HEK293 (cell line): ENCODE measurements around the gene ZBTB8A.

ENCODE experiments used
- GFI1B ChIP-seq: fragments of 450-650 bp; formaldehyde crosslinking; IDR thresholded peaks from 2 replicates; pipeline ENCODE4 v1.5.1; 2016; ENCODE audit warnings: missing biosample characterization, missing genetic modification characterization
- GLI2 ChIP-seq: fragments of 450-650 bp; formaldehyde crosslinking; IDR thresholded peaks from 2 replicates; pipeline ENCODE4; 2017; ENCODE audit warnings: missing biosample characterization, missing genetic modification characterization, low read depth, borderline replicate concordance
- PATZ1 ChIP-seq: fragments of 450-650 bp; formaldehyde crosslinking; IDR thresholded peaks from 2 replicates; pipeline ENCODE4 v1.5.1; 2016; ENCODE audit warnings: missing biosample characterization, missing genetic modification characterization
- ZBTB1 ChIP-seq: fragments of 450-650 bp; formaldehyde crosslinking; IDR thresholded peaks from 2 replicates; pipeline ENCODE4 v1.5.1; 2016; ENCODE audit warnings: missing biosample characterization, missing genetic modification characterization
- ZBTB11 ChIP-seq: fragments of 450-650 bp; formaldehyde crosslinking; conservative IDR thresholded peaks from 2 replicates; pipeline ENCODE4 v1.5.1; 2016; ENCODE audit warnings: low read depth, missing biosample characterization, missing genetic modification characterization
- ZBTB21 ChIP-seq: fragments of 450-650 bp; formaldehyde crosslinking; IDR thresholded peaks from 2 replicates; pipeline ENCODE4 v1.5.1; 2017; ENCODE audit warnings: missing biosample characterization, missing genetic modification characterization
- ZBTB7A ChIP-seq: fragments of 450-650 bp; formaldehyde crosslinking; IDR thresholded peaks from 2 replicates; pipeline ENCODE4 v1.5.1; 2016; ENCODE audit warnings: low read depth, missing biosample characterization, missing genetic modification characterization
- ZNF132 ChIP-seq: fragments of 450-650 bp; formaldehyde crosslinking; IDR thresholded peaks from 2 replicates; pipeline ENCODE4 v1.5.1; 2017; ENCODE audit warnings: missing biosample characterization, missing genetic modification characterization, borderline replicate concordance
- ZNF169 ChIP-seq: fragments of 450-650 bp; formaldehyde crosslinking; IDR thresholded peaks from 2 replicates; pipeline ENCODE4 v1.5.1; 2016; ENCODE audit warnings: missing biosample characterization, missing genetic modification characterization
- ZNF19 ChIP-seq: fragments of 450-650 bp; formaldehyde crosslinking; IDR thresholded peaks from 2 replicates; pipeline ENCODE4; 2016; ENCODE audit warnings: missing biosample characterization, missing genetic modification characterization, low read depth
- ZNF221 ChIP-seq: fragments of 450-650 bp; formaldehyde crosslinking; IDR thresholded peaks from 2 replicates; pipeline ENCODE4 v1.5.1; 2017; ENCODE audit warnings: missing biosample characterization, missing genetic modification characterization, borderline replicate concordance
- ZNF266 ChIP-seq: fragments of 450-650 bp; formaldehyde crosslinking; IDR thresholded peaks from 2 replicates; pipeline ENCODE4 v1.5.1; 2016; ENCODE audit warnings: missing biosample characterization, missing genetic modification characterization, low read depth
- ZNF37A ChIP-seq: fragments of 450-650 bp; IDR thresholded peaks from 2 replicates; pipeline ENCODE4 v1.5.1; 2018; ENCODE audit warnings: missing biosample characterization, missing genetic modification characterization
- ZNF426 ChIP-seq: fragments of 450-650 bp; formaldehyde crosslinking; IDR thresholded peaks from 2 replicates; pipeline ENCODE4 v1.5.1; 2017; ENCODE audit warnings: missing biosample characterization, missing genetic modification characterization, mild to moderate bottlenecking, inconsistent platforms, moderate library complexity
- ZNF433 ChIP-seq: fragments of 450-650 bp; formaldehyde crosslinking; IDR thresholded peaks from 2 replicates; pipeline ENCODE4 v1.5.1; 2016; ENCODE audit warnings: missing biosample characterization, missing genetic modification characterization, low read depth
- ZNF473 ChIP-seq: fragments of 450-650 bp; formaldehyde crosslinking; IDR thresholded peaks from 2 replicates; pipeline ENCODE4 v1.5.1; 2017; ENCODE audit warnings: missing biosample characterization, missing genetic modification characterization
- ZNF549 ChIP-seq: fragments of 450-650 bp; IDR thresholded peaks from 2 replicates; pipeline ENCODE4 v1.5.1; 2018; ENCODE audit warnings: missing biosample characterization, missing genetic modification characterization, mild to moderate bottlenecking, inconsistent platforms, moderate library complexity
- ZNF558 ChIP-seq: fragments of 450-650 bp; formaldehyde crosslinking; IDR thresholded peaks from 2 replicates; pipeline ENCODE4 v1.5.1; 2016; ENCODE audit warnings: missing biosample characterization, missing genetic modification characterization
- ZNF626 ChIP-seq: fragments of 450-650 bp; sonication (Bioruptor Pico); formaldehyde crosslinking; IDR thresholded peaks from 2 replicates; pipeline ENCODE4 v1.5.1; 2018; ENCODE audit warnings: missing biosample characterization, missing genetic modification characterization, inconsistent platforms
- ZNF664 ChIP-seq: fragments of 450-650 bp; formaldehyde crosslinking; IDR thresholded peaks from 2 replicates; pipeline ENCODE4 v1.5.1; 2016; ENCODE audit warnings: missing biosample characterization, missing genetic modification characterization
- ZNF701 ChIP-seq: fragments of 450-650 bp; formaldehyde crosslinking; IDR thresholded peaks from 2 replicates; pipeline ENCODE4 v1.5.1; 2016; ENCODE audit warnings: missing biosample characterization, missing genetic modification characterization
- ZSCAN4 ChIP-seq: fragments of 450-650 bp; formaldehyde crosslinking; IDR thresholded peaks from 2 replicates; pipeline ENCODE4 v1.5.1; 2017; ENCODE audit warnings: missing biosample characterization, missing genetic modification characterization
- ZXDB ChIP-seq: fragments of 450-650 bp; formaldehyde crosslinking; IDR thresholded peaks from 2 replicates; pipeline ENCODE4 v1.5.1; 2016; ENCODE audit warnings: missing biosample characterization, missing genetic modification characterization
- TF ChIP-seq, protein P1 (sequence below): fragments of 450-650 bp; formaldehyde crosslinking; IDR thresholded peaks from 2 replicates; pipeline ENCODE4 v1.5.1; 2016; ENCODE audit warnings: missing biosample characterization, missing genetic modification characterization, borderline replicate concordance
- TF ChIP-seq, protein P2 (sequence below): fragments of 450-650 bp; formaldehyde crosslinking; IDR thresholded peaks from 2 replicates; pipeline ENCODE4 v1.5.1; 2016; ENCODE audit warnings: missing biosample characterization, missing genetic modification characterization
- TF ChIP-seq, protein P3 (sequence below): fragments of 450-650 bp; formaldehyde crosslinking; IDR thresholded peaks from 2 replicates; pipeline ENCODE4 v1.5.1; 2016; ENCODE audit warnings: missing biosample characterization, missing genetic modification characterization

ZBTB8A gene

GRCh38 chr1:32554288-32554687, 15.1 kb downstream of the ZBTB8A start (continued):
- TF ChIP-seq, protein P1, sequence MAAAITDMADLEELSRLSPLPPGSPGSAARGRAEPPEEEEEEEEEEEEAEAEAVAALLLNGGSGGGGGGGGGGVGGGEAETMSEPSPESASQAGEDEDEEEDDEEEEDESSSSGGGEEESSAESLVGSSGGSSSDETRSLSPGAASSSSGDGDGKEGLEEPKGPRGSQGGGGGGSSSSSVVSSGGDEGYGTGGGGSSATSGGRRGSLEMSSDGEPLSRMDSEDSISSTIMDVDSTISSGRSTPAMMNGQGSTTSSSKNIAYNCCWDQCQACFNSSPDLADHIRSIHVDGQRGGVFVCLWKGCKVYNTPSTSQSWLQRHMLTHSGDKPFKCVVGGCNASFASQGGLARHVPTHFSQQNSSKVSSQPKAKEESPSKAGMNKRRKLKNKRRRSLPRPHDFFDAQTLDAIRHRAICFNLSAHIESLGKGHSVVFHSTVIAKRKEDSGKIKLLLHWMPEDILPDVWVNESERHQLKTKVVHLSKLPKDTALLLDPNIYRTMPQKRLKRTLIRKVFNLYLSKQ (tag by site-specific recombination): peak; percentile 79; the same call in 1 of the 2 replicates
- TF ChIP-seq GLI2 (tag by site-specific recombination) (no peak; the same call in 1 of the 2 replicates), ZNF221 (tag by site-specific recombination) (no peak), ZBTB11 (tag by site-specific recombination) (peak; percentile 85), ZXDB (tag by site-specific recombination) (peak; percentile 81), ZNF266 (tag by site-specific recombination) (peak; percentile 71), ZNF473 (no peak), ZNF626 (tag by site-specific recombination) (no peak), PATZ1 (no peak), ZNF19 (tag by site-specific recombination) (0 out of 2 replicates have a peak, but pooled peaks have one; percentile 83), ZBTB1 (tag by site-specific recombination) (peak; percentile 70; the same call in 1 of the 2 replicates), ZSCAN4 (tag by site-specific recombination) (no peak), ZNF132 (tag by site-specific recombination) (no peak), ZNF37A (tag by site-specific recombination) (no peak), ZBTB21 (tag by site-specific recombination) (peak; percentile 70), ZBTB7A (tag by site-specific recombination) (no peak), ZNF433 (tag by site-specific recombination) (peak; percentile 81), GFI1B (tag by site-specific recombination) (0 out of 2 replicates have a peak, but pooled peaks have one; percentile 31), ZNF664 (tag by site-specific recombination) (peak; percentile 79), ZNF549 (tag by site-specific recombination) (no peak), ZNF701 (no peak), ZNF558 (tag by site-specific recombination) (peak; percentile 83), ZNF169 (no peak), ZNF426 (tag by site-specific recombination) (peak; percentile 96)
- TF ChIP-seq, protein P2, sequence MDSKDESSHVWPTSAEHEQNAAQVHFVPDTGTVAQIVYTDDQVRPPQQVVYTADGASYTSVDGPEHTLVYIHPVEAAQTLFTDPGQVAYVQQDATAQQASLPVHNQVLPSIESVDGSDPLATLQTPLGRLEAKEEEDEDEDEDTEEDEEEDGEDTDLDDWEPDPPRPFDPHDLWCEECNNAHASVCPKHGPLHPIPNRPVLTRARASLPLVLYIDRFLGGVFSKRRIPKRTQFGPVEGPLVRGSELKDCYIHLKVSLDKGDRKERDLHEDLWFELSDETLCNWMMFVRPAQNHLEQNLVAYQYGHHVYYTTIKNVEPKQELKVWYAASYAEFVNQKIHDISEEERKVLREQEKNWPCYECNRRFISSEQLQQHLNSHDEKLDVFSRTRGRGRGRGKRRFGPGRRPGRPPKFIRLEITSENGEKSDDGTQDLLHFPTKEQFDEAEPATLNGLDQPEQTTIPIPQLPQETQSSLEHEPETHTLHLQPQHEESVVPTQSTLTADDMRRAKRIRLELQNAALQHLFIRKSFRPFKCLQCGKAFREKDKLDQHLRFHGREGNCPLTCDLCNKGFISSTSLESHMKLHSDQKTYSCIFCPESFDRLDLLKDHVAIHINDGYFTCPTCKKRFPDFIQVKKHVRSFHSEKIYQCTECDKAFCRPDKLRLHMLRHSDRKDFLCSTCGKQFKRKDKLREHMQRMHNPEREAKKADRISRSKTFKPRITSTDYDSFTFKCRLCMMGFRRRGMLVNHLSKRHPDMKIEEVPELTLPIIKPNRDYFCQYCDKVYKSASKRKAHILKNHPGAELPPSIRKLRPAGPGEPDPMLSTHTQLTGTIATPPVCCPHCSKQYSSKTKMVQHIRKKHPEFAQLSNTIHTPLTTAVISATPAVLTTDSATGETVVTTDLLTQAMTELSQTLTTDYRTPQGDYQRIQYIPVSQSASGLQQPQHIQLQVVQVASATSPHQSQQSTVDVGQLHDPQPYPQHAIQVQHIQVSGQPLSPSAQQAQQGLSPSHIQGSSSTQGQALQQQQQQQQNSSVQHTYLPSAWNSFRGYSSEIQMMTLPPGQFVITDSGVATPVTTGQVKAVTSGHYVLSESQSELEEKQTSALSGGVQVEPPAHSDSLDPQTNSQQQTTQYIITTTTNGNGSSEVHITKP (tag by site-specific recombination): no peak
- TF ChIP-seq, protein P3, sequence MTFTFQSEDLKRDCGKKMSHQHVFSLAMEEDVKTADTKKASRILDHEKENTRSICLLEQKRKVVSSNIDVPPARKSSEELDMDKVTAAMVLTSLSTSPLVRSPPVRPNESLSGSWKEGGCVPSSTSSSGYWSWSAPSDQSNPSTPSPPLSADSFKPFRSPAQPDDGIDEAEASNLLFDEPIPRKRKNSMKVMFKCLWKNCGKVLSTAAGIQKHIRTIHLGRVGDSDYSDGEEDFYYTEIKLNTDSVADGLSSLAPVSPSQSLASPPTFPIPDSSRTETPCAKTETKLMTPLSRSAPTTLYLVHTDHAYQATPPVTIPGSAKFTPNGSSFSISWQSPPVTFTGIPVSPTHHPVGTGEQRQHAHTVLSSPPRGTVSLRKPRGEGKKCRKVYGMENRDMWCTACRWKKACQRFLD (tag by site-specific recombination): peak; percentile 65; the same call in 1 of the 2 replicates
